Measurements from ENCODE around the gene APCDD1L.

The APCDD1L gene

DNA sequence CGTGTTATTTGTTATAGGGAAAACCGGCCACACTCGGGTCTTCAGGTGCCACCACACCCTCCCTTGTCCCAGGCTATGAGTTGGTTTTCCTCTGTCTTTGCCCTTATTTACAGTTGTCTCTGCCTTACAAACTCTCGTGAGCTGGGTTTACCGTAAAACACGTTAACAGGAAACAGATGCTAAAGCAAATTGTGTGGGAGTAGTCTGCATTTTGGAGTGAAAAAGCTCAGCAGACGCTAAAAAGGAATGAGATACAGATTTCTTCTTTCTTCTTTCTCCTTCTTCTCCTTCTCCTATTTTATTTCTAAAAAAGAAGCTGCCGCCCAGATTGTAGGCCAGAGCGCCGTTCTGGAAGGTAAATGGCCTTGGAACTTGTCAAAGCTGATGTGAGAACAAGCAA lies 51.9 kb downstream of the APCDD1L start:
- no peak for DNase-seq

GRCh38 chr20:58461899-58462298 lies 53.3 kb downstream of the APCDD1L start:
- no peak for DNase-seq

DNA sequence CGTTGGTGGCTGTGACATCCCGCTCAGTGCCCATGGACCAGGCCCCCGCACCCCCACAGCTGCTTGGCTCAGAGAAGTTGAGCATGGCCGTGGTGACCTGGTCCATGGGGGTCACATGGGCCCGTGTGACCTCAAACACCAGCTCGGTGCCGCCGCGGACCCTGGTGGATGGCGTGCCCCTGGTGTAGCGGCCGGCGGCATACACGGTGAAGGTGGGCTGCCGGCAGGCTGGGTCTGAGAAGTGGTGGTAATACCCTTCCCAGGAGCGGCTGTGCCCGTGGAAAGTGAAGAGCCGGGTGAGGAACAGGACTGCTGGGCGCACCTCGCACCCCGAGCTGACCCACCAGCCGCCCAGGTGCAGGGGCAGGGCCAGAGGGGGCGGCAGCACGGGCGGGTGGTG lies 54.1 kb downstream of the APCDD1L start:
- no peak for DNase-seq

DNA sequence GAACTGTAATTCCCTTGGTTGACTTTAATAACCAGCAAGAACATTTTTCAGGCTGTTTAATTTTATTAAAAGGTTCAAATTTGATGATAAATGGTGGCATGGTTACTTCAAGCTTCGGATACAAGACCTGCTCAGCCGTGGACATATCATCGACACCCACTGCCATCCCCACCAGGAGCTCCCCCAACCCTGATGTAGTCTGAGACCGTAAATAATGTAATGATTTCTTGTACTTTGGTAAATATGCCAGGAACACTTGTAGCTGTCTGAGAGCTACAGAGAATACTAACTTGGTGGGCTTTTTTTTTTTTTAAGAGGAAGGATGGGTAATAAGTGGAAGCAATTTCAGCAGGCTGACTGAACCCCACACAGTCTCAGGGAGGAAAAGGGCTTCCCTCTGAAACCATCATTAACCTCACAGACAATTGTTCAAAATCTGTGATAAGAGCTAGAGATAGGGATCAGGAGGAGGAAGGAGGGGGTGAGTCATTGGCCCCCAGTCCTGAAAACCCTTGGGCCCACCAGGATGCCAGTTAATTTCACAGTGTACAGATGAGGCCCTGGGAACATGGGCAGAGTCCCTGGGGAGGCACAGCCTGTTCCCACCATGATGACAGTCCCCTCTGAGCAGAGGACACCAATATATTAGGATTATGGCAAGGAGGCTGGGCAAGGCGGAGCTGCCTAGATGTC lies 56.0 kb downstream of the APCDD1L start:
- DNase-seq, result no peak

DNA sequence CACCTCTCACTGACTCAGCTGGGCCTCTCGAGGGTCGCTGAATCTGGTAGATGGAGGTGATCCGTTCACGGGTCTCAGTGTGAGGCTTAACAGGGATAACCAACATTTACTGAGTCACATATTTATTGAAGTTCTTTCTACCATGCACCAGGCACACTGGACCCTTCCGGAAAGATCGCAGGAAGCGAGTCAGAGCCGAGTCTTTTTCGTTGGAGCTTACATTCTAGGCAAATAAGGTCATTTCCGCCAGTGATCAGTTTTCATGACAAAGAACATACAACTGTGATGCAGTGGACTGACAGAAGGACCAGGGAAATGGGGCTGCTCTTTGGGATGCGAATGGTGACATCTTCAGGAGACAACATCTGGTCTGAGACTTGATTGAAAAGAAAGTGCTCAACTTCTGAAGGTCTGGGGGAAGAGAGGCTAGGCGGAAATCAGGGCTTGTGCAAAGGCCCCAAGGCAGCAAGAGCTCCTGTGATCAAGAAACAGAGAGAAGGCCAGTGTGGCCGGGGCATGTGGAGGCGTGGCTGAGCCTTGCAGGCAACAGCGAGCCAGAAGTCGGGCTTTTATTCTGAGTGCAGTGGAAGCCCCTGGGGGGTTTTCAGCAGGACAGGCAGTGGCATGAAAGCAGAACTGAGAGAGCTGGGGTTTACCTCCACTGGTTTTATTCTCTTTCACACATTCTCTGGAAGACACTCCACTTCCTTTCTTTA lies 56.7 kb downstream of the APCDD1L start:
- DNase-seq, result no peak

DNA sequence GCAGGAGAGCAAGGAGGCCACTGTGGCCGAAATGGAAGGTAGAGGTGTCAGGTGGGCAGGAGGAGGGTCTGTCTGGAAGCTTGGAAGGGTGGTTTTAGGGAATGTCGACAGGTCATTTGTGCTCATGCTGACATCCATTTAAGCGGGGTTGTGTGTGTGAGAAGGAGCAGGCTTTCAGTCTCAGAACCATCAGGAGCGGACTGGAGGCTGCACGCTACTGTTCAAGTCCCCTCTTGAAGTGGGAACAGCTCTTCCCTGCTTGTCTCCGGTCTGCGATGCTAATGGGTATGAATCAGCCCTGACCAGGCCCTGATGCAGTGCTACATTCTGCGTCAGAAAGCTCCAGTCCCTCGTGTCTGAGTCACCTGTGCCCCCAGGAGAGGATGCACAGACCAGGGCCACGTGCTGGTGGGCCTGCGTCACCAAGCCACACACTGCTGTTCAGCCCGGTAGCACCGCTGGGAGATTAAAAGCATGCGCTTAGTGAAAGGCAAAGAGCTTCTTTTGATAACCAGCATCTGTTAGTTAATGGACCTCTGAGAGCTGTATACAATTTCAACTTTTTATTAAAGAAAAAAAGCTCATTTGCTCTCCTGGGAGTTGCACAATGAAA lies 58.0 kb downstream of the APCDD1L start:
- no peak for DNase-seq

DNA sequence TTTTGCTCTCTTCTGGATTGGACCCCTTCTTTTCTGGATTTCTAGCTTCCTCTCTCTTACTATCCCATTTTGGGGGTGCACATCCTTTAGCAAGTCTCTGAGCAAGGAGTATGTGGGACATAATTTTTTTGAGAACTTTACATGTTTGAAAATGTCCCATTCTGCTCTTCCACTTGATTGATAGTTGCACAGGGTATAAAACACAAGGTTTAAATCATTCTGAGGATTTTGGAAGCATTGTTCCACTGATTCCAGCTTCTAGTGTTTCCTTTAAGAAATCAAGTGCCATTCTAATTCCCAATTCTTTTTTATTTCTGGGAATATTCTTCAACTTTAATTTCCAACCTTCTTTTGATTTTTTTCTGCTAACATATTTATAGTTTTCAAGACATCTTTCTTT lies 60.7 kb downstream of the APCDD1L start:
- DNase-seq, result no peak

DNA sequence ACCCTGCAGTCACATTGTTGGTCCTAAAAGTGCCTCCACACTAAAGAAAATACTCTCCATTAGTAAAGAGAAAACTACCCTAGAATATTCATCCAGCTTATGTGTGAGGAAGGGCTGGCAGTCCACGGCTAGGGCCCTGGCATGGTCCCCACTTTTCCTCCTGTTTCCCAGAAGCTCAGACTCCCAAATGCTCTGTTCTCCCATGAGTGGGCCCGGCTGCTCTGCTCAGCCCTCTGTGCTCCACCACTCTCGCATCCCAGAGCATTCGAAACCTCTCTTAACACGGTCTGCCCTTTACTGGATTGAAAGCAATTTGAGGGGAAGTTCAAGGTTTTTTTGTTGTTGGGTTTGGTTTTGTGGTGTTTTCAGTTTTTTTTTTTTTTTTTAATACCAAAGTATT lies 61.8 kb downstream of the APCDD1L start:
- DNase-seq, result no peak

DNA sequence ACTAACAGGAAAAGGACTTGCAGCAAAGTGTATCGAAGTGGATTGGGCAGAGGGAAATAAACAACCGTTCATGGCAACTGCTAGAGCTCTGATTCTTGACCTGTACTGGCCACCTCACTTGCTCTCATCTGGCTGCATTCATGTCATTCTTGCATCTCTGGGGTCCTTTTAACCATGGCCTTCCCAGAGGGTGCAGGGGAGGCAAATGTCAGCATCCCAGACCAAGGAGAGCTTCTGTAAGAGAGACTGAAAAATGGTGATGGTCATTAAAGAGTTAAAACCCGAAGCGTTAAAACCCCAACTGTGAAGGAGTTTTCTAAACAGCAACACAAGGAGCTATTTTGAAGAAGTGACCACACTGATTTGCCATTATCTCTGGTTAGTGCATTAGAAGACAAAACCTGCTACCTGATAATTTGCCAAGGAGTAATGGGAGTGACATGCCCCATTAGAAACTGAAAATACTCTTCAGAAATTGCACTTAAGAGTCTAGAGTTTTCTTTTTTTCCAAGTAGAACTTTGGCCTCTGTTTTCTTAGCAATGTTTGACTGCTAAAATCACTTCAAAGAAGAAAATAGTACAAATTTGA lies 62.4 kb downstream of the APCDD1L start:
- no peak for DNase-seq

- DNase-seq, result peak; percentile 6
These were observed 64.9 kb downstream of the APCDD1L start for GRCh38 chr20:58450254-58450653.

DNA sequence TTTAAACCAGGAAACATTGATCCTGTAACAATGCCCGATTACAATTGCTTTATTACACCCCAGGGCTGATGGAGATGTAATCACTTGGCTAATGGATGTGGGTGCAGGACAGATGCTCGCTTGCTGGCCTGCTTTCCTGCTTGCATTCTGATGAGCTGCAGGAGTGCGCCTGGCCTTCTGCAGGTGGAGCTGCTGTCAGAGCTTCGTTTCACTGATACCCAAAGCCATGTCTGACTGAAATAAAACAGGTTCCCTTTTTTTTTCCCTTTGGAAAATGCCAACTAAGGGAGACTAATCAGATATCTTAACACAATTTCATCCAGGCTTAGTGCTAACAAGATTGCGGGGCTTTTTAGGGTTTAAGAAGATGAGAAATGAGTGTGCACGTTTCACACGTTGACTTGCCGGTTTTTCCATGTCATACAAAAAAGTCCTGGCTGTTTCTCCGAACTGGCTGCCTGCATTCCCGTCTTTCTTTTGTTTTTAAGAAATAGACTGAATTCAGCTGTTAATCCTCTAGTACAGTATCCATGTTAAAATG lies 65.4 kb downstream of the APCDD1L start:
- no peak for DNase-seq

- no peak for DNase-seq
These were observed 66.2 kb downstream of the APCDD1L start for GRCh38 chr20:58448958-58449357.

- DNase-seq, result peak; percentile 52
These were observed 67.4 kb downstream of the APCDD1L start for GRCh38 chr20:58447511-58448391.

DNA sequence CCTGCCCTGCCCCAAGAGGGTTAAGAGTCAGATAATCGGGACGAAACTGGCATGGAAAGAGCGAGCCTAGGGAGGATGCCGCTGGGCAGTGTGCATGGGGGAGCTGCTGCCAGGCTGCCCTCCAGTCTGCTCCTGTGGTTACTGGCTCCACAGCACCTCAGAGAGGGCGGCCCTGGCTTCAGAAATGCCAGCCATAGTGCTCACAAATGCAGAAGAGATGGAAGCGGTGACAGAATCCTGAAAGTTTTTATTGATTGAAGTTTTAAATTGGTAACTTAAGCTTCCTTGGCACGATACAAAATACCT lies 68.3 kb downstream of the APCDD1L start:
- no peak for DNase-seq

- no peak for DNase-seq
These were observed 68.8 kb downstream of the APCDD1L start for GRCh38 chr20:58446264-58446959.

DNA sequence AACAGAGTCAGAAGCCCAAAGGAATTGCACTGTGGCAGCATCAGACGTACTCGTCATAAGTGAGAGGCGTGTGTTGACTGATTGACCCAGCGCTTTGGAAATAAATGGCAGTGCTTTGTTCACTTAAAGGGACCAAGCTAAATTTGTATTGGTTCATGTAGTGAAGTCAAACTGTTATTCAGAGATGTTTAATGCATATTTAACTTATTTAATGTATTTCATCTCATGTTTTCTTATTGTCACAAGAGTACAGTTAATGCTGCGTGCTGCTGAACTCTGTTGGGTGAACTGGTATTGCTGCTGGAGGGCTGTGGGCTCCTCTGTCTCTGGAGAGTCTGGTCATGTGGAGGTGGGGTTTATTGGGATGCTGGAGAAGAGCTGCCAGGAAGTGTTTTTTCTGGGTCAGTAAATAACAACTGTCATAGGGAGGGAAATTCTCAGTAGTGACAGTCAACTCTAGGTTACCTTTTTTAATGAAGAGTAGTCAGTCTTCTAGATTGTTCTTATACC lies 70.4 kb downstream of the APCDD1L start:
- DNase-seq, result no peak

DNA sequence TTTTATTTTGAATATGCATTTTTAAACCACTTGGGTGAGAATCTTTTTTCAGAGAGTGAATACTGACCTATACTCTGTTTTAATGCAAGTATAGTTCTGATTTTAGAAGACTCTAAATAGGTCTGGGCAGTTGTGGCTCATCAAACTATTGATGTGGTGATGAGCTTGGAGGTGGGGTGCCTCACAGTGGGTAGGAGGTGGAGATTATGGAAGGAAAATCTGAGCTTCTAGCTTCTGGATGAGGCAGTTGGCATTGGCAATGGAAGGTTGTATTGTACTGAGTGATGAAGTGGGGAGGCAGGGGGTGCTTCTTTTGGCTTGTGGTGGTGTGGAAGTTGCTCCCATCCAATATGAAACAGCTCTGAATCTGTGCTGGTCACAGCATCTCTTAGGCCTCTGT lies 73.5 kb downstream of the APCDD1L start:
- no peak for DNase-seq

DNA sequence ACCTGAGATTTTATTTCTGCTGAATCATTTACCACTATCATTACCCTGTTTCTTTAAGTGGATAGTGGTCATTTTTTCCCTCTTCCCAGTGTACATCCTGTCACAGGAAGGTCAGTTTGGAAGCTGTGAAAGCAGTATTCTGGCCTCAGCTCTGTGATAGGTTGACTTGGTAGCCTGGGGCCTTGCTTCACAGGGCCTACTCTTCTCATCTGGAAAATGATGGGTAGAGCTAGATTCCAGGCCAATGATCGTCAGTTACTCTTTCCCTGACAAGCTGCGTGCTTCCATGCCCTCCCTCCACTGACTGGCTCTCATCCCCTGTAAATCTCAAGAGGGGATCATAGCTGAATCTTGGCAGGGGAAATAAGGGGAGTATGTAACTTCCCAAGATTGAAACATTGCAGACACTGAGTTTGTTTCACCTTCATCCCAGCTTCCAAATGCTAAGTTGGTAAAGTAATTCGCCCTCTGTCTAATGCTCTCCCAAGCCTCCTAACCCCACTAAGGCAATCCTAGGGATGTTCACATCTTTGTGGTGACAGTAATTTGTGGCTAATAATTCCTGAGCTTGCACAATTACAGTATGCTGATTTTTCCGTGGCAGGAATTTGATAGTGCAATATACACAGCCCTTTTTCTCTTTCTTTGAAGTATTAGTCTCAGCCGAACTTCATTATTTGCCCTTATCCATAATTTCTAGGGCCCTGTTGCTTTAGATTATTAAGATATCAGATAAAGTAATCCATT lies 75.0 kb downstream of the APCDD1L start:
- DNase-seq, result no peak

DNA sequence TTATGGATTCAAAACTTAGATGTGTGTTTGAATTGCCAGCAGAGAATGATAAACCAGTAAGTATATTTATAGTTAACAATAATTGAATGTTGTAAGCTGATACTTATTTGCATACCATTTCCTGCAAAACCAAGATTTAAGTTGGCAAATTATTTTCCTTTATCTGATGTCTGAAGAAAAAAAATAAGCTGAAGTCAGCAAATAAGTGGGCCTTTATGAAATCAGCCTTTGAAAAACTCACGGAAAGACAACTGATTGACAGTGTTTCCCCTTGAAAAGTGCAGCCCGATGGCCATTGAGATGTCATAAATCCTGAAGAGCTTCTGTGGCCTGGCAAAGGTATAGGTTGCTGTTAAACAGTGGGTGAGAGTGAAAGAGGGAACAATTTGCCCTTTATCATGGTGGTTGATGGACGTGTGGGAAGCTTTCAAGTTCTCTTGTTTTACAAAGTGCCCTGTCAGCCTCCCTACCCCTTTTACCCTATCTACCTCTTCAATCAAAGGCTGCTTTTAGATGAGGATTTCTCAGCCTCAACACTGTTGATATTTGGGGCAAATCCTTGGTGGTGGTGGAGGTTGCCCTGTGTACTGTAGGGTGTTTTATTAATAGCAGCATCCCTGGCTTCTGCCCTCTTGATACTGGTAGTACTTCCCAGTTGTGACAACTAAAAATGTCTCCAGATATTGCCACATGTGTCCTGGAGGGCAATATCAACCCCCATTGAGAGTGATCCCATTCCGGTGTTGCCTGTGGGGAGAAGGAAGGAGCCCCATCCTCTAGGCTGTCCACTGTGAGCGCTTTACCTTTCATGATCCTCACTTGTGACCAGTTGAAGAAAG lies 76.0 kb downstream of the APCDD1L start:
- DNase-seq, result no peak

Measured in suppressor macrophage treated with lipopolysaccharide for 4 hours (primary cell).